Trophoblast cell (in vitro differentiated cells and primary cell): Measurements from ENCODE around the gene TTC36.
A peak's percentile ranks its signal among the peaks of the same experiment; 100 is the strongest.

ENCODE experiments used
- DNase-seq, 2 donors: peaks; one replicate each; pipeline ENCODE4 v3.0.0-alpha.2; 2016
- H2AFZ ChIP-seq: 2 replicates; pipeline ENCODE4 v1.6.1; 2013; ENCODE audit warnings: low read length, moderate library complexity, mild to moderate bottlenecking; ENCODE audit not compliant: insufficient read depth, poor library complexity
- H2AK5ac ChIP-seq: 2 replicates; pipeline ENCODE4 v1.6.1; 2013; ENCODE audit warnings: mild to moderate bottlenecking, low read length
- H2BK120ac ChIP-seq: 2 replicates; pipeline ENCODE4 v1.6.1; 2013; ENCODE audit warnings: low read length, mild to moderate bottlenecking, moderate library complexity; ENCODE audit not compliant: insufficient read depth, poor library complexity
- H2BK12ac ChIP-seq: 2 replicates; pipeline ENCODE4 v1.6.1; 2013; ENCODE audit warnings: mild to moderate bottlenecking, low read length, moderate library complexity
- H2BK5ac ChIP-seq: 2 replicates; pipeline ENCODE4 v1.6.1; 2013; ENCODE audit warnings: low read length, low read depth, moderate library complexity, mild to moderate bottlenecking; ENCODE audit not compliant: poor library complexity
- H3K14ac ChIP-seq: 2 replicates; pipeline ENCODE4 v1.6.1; 2013; ENCODE audit warnings: mild to moderate bottlenecking, low read length
- H3K18ac ChIP-seq: 2 replicates; pipeline ENCODE4 v1.6.1; 2013; ENCODE audit warnings: mild to moderate bottlenecking, low read length
- H3K23ac ChIP-seq: 2 replicates; pipeline ENCODE4 v1.6.1; 2013; ENCODE audit warnings: low read length
- H3K27ac ChIP-seq: 2 replicates; pipeline ENCODE4 v1.5.1; 2013; ENCODE audit warnings: low read depth, mild to moderate bottlenecking, inconsistent platforms, low read length, moderate library complexity
- H3K27me3 ChIP-seq: 2 replicates; pipeline ENCODE4 v1.6.1; 2013; ENCODE audit warnings: inconsistent platforms, mild to moderate bottlenecking, low read length, moderate library complexity; ENCODE audit not compliant: insufficient read depth
- H3K36me3 ChIP-seq, 2 experiments: 1 replicate in 1 of 2; 2 replicates in 1 of 2; pipeline ENCODE4 v1.6.1; 2013; ENCODE audit warnings: low read length in 2 of 2, mild to moderate bottlenecking in 2 of 2, moderate library complexity in 1 of 2; ENCODE audit not compliant: insufficient read depth in 2 of 2, control insufficient read depth in 1 of 2
- H3K4ac ChIP-seq: 2 replicates; pipeline ENCODE4 v1.6.1; 2013; ENCODE audit warnings: low read depth, mild to moderate bottlenecking, low read length, moderate library complexity
- H3K4me1 ChIP-seq, 2 experiments: 1 replicate in 1 of 2; 2 replicates in 1 of 2; pipeline ENCODE4 v1.6.1; 2013; ENCODE audit warnings: low read length in 2 of 2, mild to moderate bottlenecking in 2 of 2, moderate library complexity in 1 of 2; ENCODE audit not compliant: insufficient read depth in 2 of 2, control insufficient read depth in 1 of 2
- H3K4me2 ChIP-seq: 2 replicates; pipeline ENCODE4 v1.6.1; 2013; ENCODE audit warnings: inconsistent platforms, mild to moderate bottlenecking, low read length, moderate library complexity
- H3K4me3 ChIP-seq: 2 replicates; pipeline ENCODE4 v1.5.1; 2013; ENCODE audit warnings: mild to moderate bottlenecking, low read depth, low read length, inconsistent platforms
- H3K79me1 ChIP-seq: one replicate; pipeline ENCODE4 v1.6.1; 2013; ENCODE audit warnings: low read length
- H3K79me2 ChIP-seq: 2 replicates; pipeline ENCODE4 v1.6.1; 2013; ENCODE audit warnings: low read length, mild to moderate bottlenecking; ENCODE audit not compliant: control insufficient read depth, insufficient read depth, poor library complexity
- H3K9ac ChIP-seq: 2 replicates; pipeline ENCODE4 v1.6.1; 2013; ENCODE audit warnings: mild to moderate bottlenecking, low read length
- H3K9me3 ChIP-seq: 2 replicates; pipeline ENCODE4 v1.6.1; 2013; ENCODE audit warnings: low read depth, mild to moderate bottlenecking, control low read depth, inconsistent platforms, low read length; ENCODE audit not compliant: insufficient read depth
- H4K12ac ChIP-seq: 2 replicates; pipeline ENCODE4 v1.6.1; 2013; ENCODE audit warnings: low read depth, mild to moderate bottlenecking, low read length, moderate library complexity
- H4K8ac ChIP-seq: 2 replicates; pipeline ENCODE4 v1.6.1; 2013; ENCODE audit warnings: low read depth, mild to moderate bottlenecking, low read length, moderate library complexity
- H4K91ac ChIP-seq: one replicate; pipeline ENCODE4 v1.6.1; 2013; ENCODE audit warnings: low read depth, mild to moderate bottlenecking, low read length, moderate library complexity
- WGBS: extraction: QIAGEN DNeasy Blood & Tissue Kit; methylation state at CpG from one replicate; pipeline ENCODE4 v1.1.7; 2013; ENCODE audit warnings: missing lambda C conversion rate; ENCODE audit not compliant: insufficient read length, insufficient coverage; ENCODE audit errors: extremely low coverage; 5-methylcytosine and 5-hydroxymethylcytosine counted together

TTC36 gene

DNA sequence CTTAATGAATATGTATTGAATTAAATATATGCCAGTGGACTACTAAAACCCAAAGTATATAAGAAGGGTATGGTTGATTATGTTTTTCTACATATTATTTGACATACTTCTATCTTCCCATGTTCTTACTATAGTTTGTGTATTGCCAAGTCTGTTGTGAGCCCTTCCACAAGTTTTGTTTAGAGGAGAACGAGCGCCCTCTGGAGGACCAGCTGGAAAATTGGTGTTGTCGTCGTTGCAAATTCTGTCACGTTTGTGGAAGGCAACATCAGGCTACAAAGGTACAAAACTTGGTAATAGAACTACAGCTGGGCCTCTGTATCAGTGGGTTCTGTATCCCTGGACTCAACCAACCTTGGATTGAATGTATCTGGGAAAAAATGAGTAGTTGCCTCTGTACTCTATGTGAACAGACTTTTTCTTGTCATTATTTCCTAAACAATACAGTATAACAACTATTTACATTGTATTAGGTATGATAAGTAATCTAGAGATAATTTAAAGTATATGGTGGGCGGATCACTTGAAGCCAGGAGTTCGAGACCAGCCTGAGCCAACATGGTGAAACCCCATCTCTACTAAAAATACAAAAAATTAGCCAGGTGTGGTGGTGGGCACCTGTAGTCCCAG is 38.7 kb upstream of the TTC36 start:
- Histone ChIP-seq H3K79me1 (no peaks in the 10 kb centered on the region), H3K9ac (no peak overlapping the region), H3K4me2 (no peak overlapping the region), H2AK5ac (no peak overlapping the region), H3K4ac (no peak overlapping the region), H3K18ac (no peak overlapping the region), H3K4me1 (no peaks in the 10 kb centered on the region), H3K9me3 (no peaks in the 10 kb centered on the region), H2BK5ac (no peak overlapping the region), H4K91ac (no peak overlapping the region), H3K4me3 (no peak overlapping the region), H2BK120ac (no peak overlapping the region), H3K36me3 (peaks cover 18 to 34% of the 10 kb centered on the region in 2 experiments), H4K8ac (no peak overlapping the region), H2BK12ac (no peak overlapping the region), H3K27me3 (no peaks in the 10 kb centered on the region), H4K12ac (no peak overlapping the region), H3K79me2 (no peaks in the 10 kb centered on the region), H3K23ac (no peak overlapping the region), H3K14ac (no peak overlapping the region), H2AFZ (no peak overlapping the region), H3K27ac (no peak overlapping the region)
- DNase-seq: peak; percentile 55 to 82
- no CpG with 5 or more reads among the region's 7 CpGs for WGBS

DNA sequence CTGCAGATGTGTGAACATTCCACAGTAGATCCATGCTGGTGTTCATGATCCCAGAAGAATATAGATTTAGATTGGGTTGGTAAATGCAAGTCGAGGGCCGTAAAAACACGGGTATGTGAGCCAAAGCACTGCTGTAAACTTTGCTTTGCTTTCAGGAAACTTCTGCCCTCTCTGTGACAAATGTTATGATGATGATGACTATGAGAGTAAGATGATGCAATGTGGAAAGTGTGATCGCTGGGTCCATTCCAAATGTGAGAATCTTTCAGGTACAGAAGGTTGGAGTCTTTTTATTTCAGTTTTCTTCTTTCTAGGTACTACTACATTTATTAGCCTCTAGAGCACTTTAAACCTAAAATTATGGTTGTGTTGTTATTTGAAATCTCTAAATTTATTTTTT is 36.2 kb upstream of the TTC36 start:
- H3K27ac ChIP-seq: no peak overlapping the region
- H3K27me3 ChIP-seq: no peaks in the 10 kb centered on the region
- H2AFZ ChIP-seq: no peak overlapping the region
- H2BK12ac ChIP-seq: no peak overlapping the region
- no peak overlapping the region for H4K8ac ChIP-seq
- H3K79me1 ChIP-seq: no peaks in the 10 kb centered on the region
- H3K36me3 ChIP-seq: peaks cover 20 to 31% of the 10 kb centered on the region in 2 experiments
- no peak for DNase-seq
- no peak overlapping the region for H2AK5ac ChIP-seq
- H3K9me3 ChIP-seq: no peaks in the 10 kb centered on the region
- H3K4ac ChIP-seq: no peak overlapping the region
- no peak overlapping the region for H3K14ac ChIP-seq
- no peak overlapping the region for H3K23ac ChIP-seq
- H3K79me2 ChIP-seq: no peaks in the 10 kb centered on the region
- H4K12ac ChIP-seq: no peak overlapping the region
- no peaks in the 10 kb centered on the region for H3K4me1 ChIP-seq
- H2BK5ac ChIP-seq: no peak overlapping the region
- no peak overlapping the region for H3K18ac ChIP-seq
- no CpG with 5 or more reads among the region's 4 CpGs for WGBS
- no peak overlapping the region for H3K4me2 ChIP-seq
- no peak overlapping the region for H3K4me3 ChIP-seq
- H2BK120ac ChIP-seq: no peak overlapping the region
- no peak overlapping the region for H4K91ac ChIP-seq
- no peak overlapping the region for H3K9ac ChIP-seq

DNA sequence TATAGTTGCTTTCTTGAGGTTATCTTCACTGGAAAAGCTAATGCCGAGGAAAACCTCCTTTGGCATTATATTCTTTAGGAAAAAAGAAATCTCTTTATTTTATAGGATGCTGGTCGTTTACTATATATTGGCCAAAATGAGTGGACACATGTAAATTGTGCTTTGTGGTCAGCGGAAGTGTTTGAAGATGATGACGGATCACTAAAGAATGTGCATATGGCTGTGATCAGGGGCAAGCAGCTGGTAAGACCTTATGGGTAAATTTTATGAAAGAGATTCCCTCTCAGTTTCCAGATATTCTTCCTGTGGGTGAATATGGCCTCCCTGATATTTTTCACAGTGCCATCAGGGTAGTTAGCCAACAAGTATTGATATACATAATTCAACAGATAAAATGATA is 29.4 kb upstream of the TTC36 start:
- no peak overlapping the region for H2BK12ac ChIP-seq
- no peak overlapping the region for H2AK5ac ChIP-seq
- H2BK5ac ChIP-seq: no peak overlapping the region
- H3K4me1 ChIP-seq: no peaks in the 10 kb centered on the region
- H3K18ac ChIP-seq: no peak overlapping the region
- H3K36me3 ChIP-seq: peaks cover 30 to 48% of the 10 kb centered on the region in 2 experiments
- H3K4me3 ChIP-seq: no peak overlapping the region
- H3K27ac ChIP-seq: no peak overlapping the region
- H3K4ac ChIP-seq: no peak overlapping the region
- H3K14ac ChIP-seq: no peak overlapping the region
- H3K27me3 ChIP-seq: no peaks in the 10 kb centered on the region
- no peak overlapping the region for H3K23ac ChIP-seq
- H2AFZ ChIP-seq: no peak overlapping the region
- no peak overlapping the region for H4K8ac ChIP-seq
- H3K79me1 ChIP-seq: no peaks in the 10 kb centered on the region
- H4K12ac ChIP-seq: no peak overlapping the region
- no peak overlapping the region for H3K4me2 ChIP-seq
- no peak overlapping the region for H4K91ac ChIP-seq
- no peak overlapping the region for H3K9ac ChIP-seq
- H2BK120ac ChIP-seq: no peak overlapping the region
- DNase-seq: peak in 1 of 2 donors; percentile 13
- no peaks in the 10 kb centered on the region for H3K79me2 ChIP-seq
- WGBS: no CpG with 5 or more reads among the region's 4 CpGs
- H3K9me3 ChIP-seq: no peaks in the 10 kb centered on the region

DNA sequence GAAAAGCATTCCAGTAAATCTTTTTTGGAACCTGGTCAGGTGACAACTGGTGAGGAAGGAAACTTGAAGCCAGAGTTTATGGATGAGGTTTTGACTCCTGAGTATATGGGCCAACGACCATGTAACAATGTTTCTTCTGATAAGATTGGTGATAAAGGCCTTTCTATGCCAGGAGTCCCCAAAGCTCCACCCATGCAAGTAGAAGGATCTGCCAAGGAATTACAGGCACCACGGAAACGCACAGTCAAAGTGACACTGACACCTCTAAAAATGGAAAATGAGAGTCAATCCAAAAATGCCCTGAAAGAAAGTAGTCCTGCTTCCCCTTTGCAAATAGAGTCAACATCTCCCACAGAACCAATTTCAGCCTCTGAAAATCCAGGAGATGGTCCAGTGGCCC is 24.1 kb upstream of the TTC36 start:
- DNase-seq: no peak
- no peak overlapping the region for H3K4me3 ChIP-seq
- H3K23ac ChIP-seq: no peak overlapping the region
- H3K9ac ChIP-seq: no peak overlapping the region
- H3K4me2 ChIP-seq: no peak overlapping the region
- no peaks in the 10 kb centered on the region for H3K9me3 ChIP-seq
- no peak overlapping the region for H3K14ac ChIP-seq
- no peaks in the 10 kb centered on the region for H3K27me3 ChIP-seq
- no peaks in the 10 kb centered on the region for H3K4me1 ChIP-seq
- no peaks in the 10 kb centered on the region for H3K79me1 ChIP-seq
- no peak overlapping the region for H2AK5ac ChIP-seq
- H4K8ac ChIP-seq: no peak overlapping the region
- no peak overlapping the region for H3K4ac ChIP-seq
- no peak overlapping the region for H2BK12ac ChIP-seq
- H4K91ac ChIP-seq: no peak overlapping the region
- H3K36me3 ChIP-seq: peaks cover 43 to 77% of the 10 kb centered on the region in 2 experiments
- no CpG with 5 or more reads among the region's 3 CpGs for WGBS
- H3K79me2 ChIP-seq: no peaks in the 10 kb centered on the region
- no peak overlapping the region for H3K27ac ChIP-seq
- no peak overlapping the region for H4K12ac ChIP-seq
- H2BK5ac ChIP-seq: no peak overlapping the region
- no peak overlapping the region for H2BK120ac ChIP-seq
- H2AFZ ChIP-seq: no peak overlapping the region
- H3K18ac ChIP-seq: no peak overlapping the region
